PC-3 (cell line): ENCODE results near the gene FN1. TPM values are rescaled to one million over a fixed set of nuclear protein-coding genes. Genes with fewer than 3 reads are reported as not detected.

Source experiments
- ATAC-seq: fragments of 200-7000 bp; cut with Tn5 transposase; 2 replicates; pipeline ENCODE4 v1.9.1; 2020; ENCODE audit warnings: mild to moderate bottlenecking, moderate library complexity
- BruUV-seq: library from RNA; stranded (reverse); fragments of 400-500 nt; replicated peaks from 2 replicates; lab custom pipeline; 2021; lab: Mats Ljungman, UMichigan
- CTCF ChIA-PET: fragments of 300-600 bp; sonication (Branson Sonifier 250); formaldehyde crosslinking; loops from one replicate; lab custom pipeline; 2022; ENCODE audit warnings: antibody characterized with exemption; lab: Charles Lee
- POLR2A ChIA-PET: fragments of 300-600 bp; sonication (Branson Sonifier 250); formaldehyde crosslinking; loops from one replicate; lab custom pipeline; 2022; ENCODE audit warnings: antibody characterized with exemption; ENCODE audit not compliant: unreplicated experiment; lab: Charles Lee
- DNase-seq: peaks from one replicate; pipeline ENCODE4 v3.0.0-alpha.2; 2015
- H2AFZ ChIP-seq: fragments of 300-600 bp; sonication (generic); 2 replicates; pipeline ENCODE4 v1.6.0; 2016; ENCODE audit warnings: antibody characterized with exemption, low read length
- H3F3A ChIP-seq: fragments of 300-600 bp; sonication (generic); one replicate; pipeline ENCODE4 v1.6.0; 2017; ENCODE audit warnings: antibody characterized with exemption, low read length, control low read depth, mild to moderate bottlenecking; ENCODE audit not compliant: unreplicated experiment
- H3K27ac ChIP-seq: fragments of 300-600 bp; sonication (generic); 2 replicates; pipeline ENCODE4 v1.5.1; 2016; ENCODE audit warnings: mild to moderate bottlenecking, low read length
- H3K27me3 ChIP-seq: fragments of 300-600 bp; sonication (generic); 2 replicates; pipeline ENCODE4 v1.6.1; 2016; ENCODE audit warnings: low read length, mixed read lengths
- H3K36me3 ChIP-seq: fragments of 300-600 bp; sonication (generic); 2 replicates; pipeline ENCODE4 v1.6.1; 2016; ENCODE audit warnings: low read depth, mixed run types, low read length, mixed read lengths
- H3K4me1 ChIP-seq: fragments of 300-600 bp; sonication (generic); 2 replicates; pipeline ENCODE4 v1.5.1; 2016; ENCODE audit warnings: low read length; ENCODE audit not compliant: insufficient read depth
- H3K4me2 ChIP-seq: fragments of 300-600 bp; sonication (generic); 2 replicates; pipeline ENCODE4 v1.6.0; 2016; ENCODE audit warnings: low read length
- H3K4me3 ChIP-seq: fragments of 300-600 bp; sonication (generic); 2 replicates; pipeline ENCODE4 v1.5.1; 2016; ENCODE audit warnings: mild to moderate bottlenecking, low read length, mixed read lengths
- H3K79me2 ChIP-seq: fragments of 300-600 bp; sonication (generic); 2 replicates; pipeline ENCODE4 v1.6.1; 2017; ENCODE audit warnings: low read length, mixed read lengths
- H3K9ac ChIP-seq: fragments of 300-600 bp; sonication (generic); 2 replicates; pipeline ENCODE4 v1.6.0; 2016; ENCODE audit warnings: mild to moderate bottlenecking, low read length
- H3K9me2 ChIP-seq: fragments of 300-600 bp; sonication (generic); replicated peaks from 2 replicates; pipeline ENCODE4 v1.6.1; 2016; ENCODE audit warnings: mixed run types, low read length, mixed read lengths
- H3K9me3 ChIP-seq: fragments of 300-600 bp; sonication (generic); 2 replicates; pipeline ENCODE4 v1.6.1; 2016; ENCODE audit warnings: low read length, mixed read lengths
- H4K20me1 ChIP-seq: fragments of 300-600 bp; sonication (generic); 2 replicates; pipeline ENCODE4 v1.6.1; 2016; ENCODE audit warnings: low read length, mixed read lengths
- CTCF ChIP-seq: fragments of 300-600 bp; sonication (generic); conservative IDR thresholded peaks from 2 replicates; pipeline ENCODE4 v1.5.1; 2017; ENCODE audit warnings: antibody characterized with exemption, low read depth, mild to moderate bottlenecking, low read length
- EZH2 ChIP-seq: fragments of 300-600 bp; sonication (generic); IDR thresholded peaks from one replicate; pipeline ENCODE4 v1.6.1; 2017; ENCODE audit warnings: antibody characterized with exemption, mild to moderate bottlenecking, low read length; ENCODE audit not compliant: unreplicated experiment
- EZH2phosphoT487 ChIP-seq: fragments of 300-600 bp; sonication (generic); IDR thresholded peaks from 2 replicates; pipeline ENCODE4 v1.6.1; 2018; ENCODE audit warnings: mild to moderate bottlenecking, antibody characterized with exemption, low read length, borderline replicate concordance
- intact Hi-C: fragments of 100-400 bp; cut with micrococcal nuclease; formaldehyde crosslinking; loops from 2 replicates; pipeline ENCODE4 v1.9.0; 2023
- total RNA-seq: library from RNA; depleted of rRNA; stranded (reverse); fragments of >200 nt; gene quantifications from 2 replicates; pipeline ENCODE4 v1.2.3, GENCODE V29; 2014

The FN1 gene
- total RNA-seq, 1 experiment from 2014 or later: 220 TPM

DNA sequence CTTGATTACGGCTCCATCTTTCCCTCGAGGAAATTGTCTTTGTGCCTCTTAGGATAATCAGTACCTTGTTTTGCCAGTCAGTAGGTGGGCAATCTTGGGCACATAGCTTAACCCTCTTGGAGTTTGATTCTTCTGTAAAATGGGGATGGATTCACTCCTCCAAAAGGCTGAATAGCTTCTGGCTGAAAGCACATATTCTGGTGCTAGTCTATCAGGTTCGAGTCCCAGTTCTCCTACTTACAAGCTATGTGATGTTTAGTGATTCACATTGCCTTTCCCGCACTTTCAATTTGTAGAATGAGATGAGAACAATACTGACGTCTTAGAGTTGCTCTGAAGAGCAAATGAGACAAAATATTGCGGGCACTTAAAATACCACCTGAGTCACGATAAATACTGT lies 80.1 kb downstream of the FN1 start:
- Histone ChIP-seq H4K20me1 (no peaks in the 10 kb centered on the region), H3K27ac (no peak overlapping the region), H3K9me2 (no peaks in the 10 kb centered on the region), H3K36me3 (peaks cover 6% of the 10 kb centered on the region), H3K27me3 (no peaks in the 10 kb centered on the region), H2AFZ (no peak overlapping the region), H3K9me3 (no peaks in the 10 kb centered on the region), H3K9ac (no peak overlapping the region), H3K4me2 (no peak overlapping the region), H3K4me3 (no peak overlapping the region), H3F3A (no peaks in the 10 kb centered on the region), H3K79me2 (no peaks in the 10 kb centered on the region), H3K4me1 (no peaks in the 10 kb centered on the region)
- DNase-seq (no peak), ATAC-seq (no peak)
- no peak for TF ChIP-seq EZH2phosphoT487
- no peak for TF ChIP-seq CTCF
- no peak for TF ChIP-seq EZH2
- POLR2A ChIA-PET: no interaction called here
- intact Hi-C loops: no loop called here
- BruUV-seq: no TSS peak
- CTCF ChIA-PET: interaction anchor here (0.5 kb wide), 1 partner anchor 86 kb away, joined by 4 read pairs; no protein-coding TSS in a partner anchor

DNA sequence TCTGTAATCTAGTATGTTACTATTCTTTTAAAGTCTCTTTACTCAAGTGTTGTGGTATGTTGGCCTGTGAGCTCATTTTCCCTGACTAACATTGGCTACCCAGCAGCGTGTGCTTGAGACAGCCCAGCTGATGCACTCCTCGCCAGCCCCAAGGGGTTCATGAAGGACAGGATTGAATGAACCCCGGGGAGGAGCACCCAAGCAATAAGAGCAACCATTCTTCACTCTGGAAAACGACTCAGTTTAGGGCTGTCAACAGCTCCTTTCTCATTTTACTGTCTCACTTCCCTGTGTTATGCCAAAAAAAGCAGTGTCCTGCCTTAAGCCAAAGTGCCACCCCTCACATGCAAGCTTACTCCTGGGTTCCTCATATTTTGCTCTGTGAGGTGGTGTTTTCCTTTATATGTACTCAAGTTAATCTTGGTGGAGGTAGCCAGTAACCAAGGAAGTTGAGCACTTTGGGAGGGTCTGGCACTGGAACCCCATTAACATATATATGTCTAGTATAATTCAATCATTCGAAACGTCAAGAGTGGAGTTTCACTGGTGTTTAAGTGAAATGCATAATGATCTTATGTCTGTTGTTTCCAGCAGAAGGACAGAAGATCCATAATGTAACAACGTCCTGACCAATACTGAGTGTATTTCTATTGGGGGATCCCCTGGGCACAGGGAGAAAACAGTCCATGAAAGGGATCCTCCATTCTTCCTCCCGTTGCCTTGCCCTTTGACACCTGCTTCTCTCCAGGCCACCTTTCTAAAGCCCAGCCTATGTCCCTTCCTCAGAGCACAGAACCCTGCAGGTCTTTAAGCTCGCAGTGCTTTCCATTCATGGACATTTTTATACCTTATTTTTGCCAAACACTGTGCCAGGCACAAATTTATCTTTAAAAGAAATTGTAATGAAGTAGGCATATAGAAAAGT lies 80.8 kb downstream of the FN1 start:
- H3K36me3 ChIP-seq: peaks cover 7% of the 10 kb centered on the region
- no peaks in the 10 kb centered on the region for H3F3A ChIP-seq
- no peak overlapping the region for H3K4me2 ChIP-seq
- no peaks in the 10 kb centered on the region for H3K27me3 ChIP-seq
- no peak for ATAC-seq
- H3K4me3 ChIP-seq: no peak overlapping the region
- no peaks in the 10 kb centered on the region for H3K9me2 ChIP-seq
- H3K9ac ChIP-seq: no peak overlapping the region
- DNase-seq: no peak
- BruUV-seq: no TSS peak
- no peak overlapping the region for H2AFZ ChIP-seq
- H3K9me3 ChIP-seq: no peaks in the 10 kb centered on the region
- H3K27ac ChIP-seq: no peak overlapping the region
- H3K79me2 ChIP-seq: no peaks in the 10 kb centered on the region
- no peaks in the 10 kb centered on the region for H3K4me1 ChIP-seq
- POLR2A ChIA-PET: no interaction called here
- no peaks in the 10 kb centered on the region for H4K20me1 ChIP-seq
- TF ChIP-seq CTCF (no peak), EZH2 (no peak), EZH2phosphoT487 (no peak)
- intact Hi-C loops: no loop called here
- CTCF ChIA-PET: interaction anchor here (0.5 to 0.6 kb wide), 2 partner anchors 86 to 176 kb away, joined by 3 to 4 read pairs; no protein-coding TSS in a partner anchor

DNA sequence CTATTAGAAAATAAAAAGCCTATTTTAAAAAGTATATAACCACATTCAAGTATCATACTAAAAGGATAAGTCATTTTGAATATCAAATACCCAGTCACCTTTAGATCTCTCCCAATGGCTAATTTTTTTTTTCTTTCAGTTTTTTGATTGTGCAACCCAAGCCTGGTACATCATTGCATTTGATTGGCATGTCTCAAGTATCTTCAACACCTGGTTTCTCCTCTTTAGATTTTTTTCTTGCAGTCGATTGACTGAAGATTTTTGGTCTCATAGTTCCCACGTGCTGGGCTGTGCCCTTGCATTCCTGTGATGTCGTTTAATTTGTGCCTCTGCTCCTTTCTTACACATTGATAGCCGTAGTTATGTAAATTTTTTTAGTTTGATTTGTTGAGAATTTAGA lies 83.3 kb downstream of the FN1 start:
- H3K79me2 ChIP-seq: no peaks in the 10 kb centered on the region
- intact Hi-C loops: no loop called here
- no peak overlapping the region for H3K27ac ChIP-seq
- no peaks in the 10 kb centered on the region for H3K9me3 ChIP-seq
- no peaks in the 10 kb centered on the region for H4K20me1 ChIP-seq
- ChIA-PET CTCF (no interaction called here), POLR2A (no interaction called here)
- H3K9me2 ChIP-seq: no peaks in the 10 kb centered on the region
- H3K4me3 ChIP-seq: no peak overlapping the region
- no peak overlapping the region for H3K9ac ChIP-seq
- DNase-seq (no peak), ATAC-seq (no peak)
- TF ChIP-seq CTCF (no peak), EZH2 (no peak), EZH2phosphoT487 (no peak)
- H3K4me2 ChIP-seq: no peak overlapping the region
- H2AFZ ChIP-seq: no peak overlapping the region
- H3K27me3 ChIP-seq: no peaks in the 10 kb centered on the region
- no TSS peak for BruUV-seq
- peaks cover 26% of the 10 kb centered on the region for H3K36me3 ChIP-seq
- H3F3A ChIP-seq: no peaks in the 10 kb centered on the region
- no peaks in the 10 kb centered on the region for H3K4me1 ChIP-seq
